Mesodermal cell (in vitro differentiated cells): ENCODE data around the gene BUB3.

Experiments
- H3K27ac ChIP-seq: 2 replicates; pipeline ENCODE4 v1.7.0; 2013; ENCODE audit warnings: mild to moderate bottlenecking, low read depth, low read length, moderate library complexity; ENCODE audit not compliant: severe bottlenecking
- H3K36me3 ChIP-seq: 2 replicates; pipeline ENCODE4 v1.7.1; 2013; ENCODE audit warnings: mild to moderate bottlenecking, low read length, moderate library complexity; ENCODE audit not compliant: control insufficient read depth, insufficient read depth
- H3K4me1 ChIP-seq: one replicate; pipeline ENCODE4 v1.7.1; 2013; ENCODE audit warnings: mild to moderate bottlenecking, low read length; ENCODE audit not compliant: insufficient read depth, control insufficient read depth, poor library complexity, severe bottlenecking
- H3K4me3 ChIP-seq: 2 replicates; pipeline ENCODE4 v1.7.0; 2013; ENCODE audit warnings: low read length, control low read depth, mild to moderate bottlenecking; ENCODE audit not compliant: insufficient read depth, poor library complexity, severe bottlenecking; ENCODE audit errors: extremely low read depth
- H3K9me3 ChIP-seq: 2 replicates; pipeline ENCODE4 v1.7.1; 2013; ENCODE audit warnings: mild to moderate bottlenecking, low read length, moderate library complexity; ENCODE audit not compliant: control insufficient read depth
- WGBS, 2 experiments: methylation state at CpG; one replicate each; pipeline ENCODE4 v1.1.5; 2013; ENCODE audit warnings: missing lambda C conversion rate in 2 of 2; ENCODE audit not compliant: insufficient coverage in 2 of 2; 5-methylcytosine and 5-hydroxymethylcytosine counted together

The BUB3 gene

GRCh38 chr10:123134915-123135414, 19.2 kb upstream of the BUB3 start:
- H3K36me3 ChIP-seq, result no peaks in the 10 kb centered on the region
- no peaks in the 10 kb centered on the region for H3K9me3 ChIP-seq
- WGBS, 2 experiments, result 1 to 2% methylated on average over 33 to 45 of the region's 46 CpGs
- no peak overlapping the region for H3K27ac ChIP-seq
- H3K4me1 ChIP-seq, result peaks cover 17% of the 10 kb centered on the region
- H3K4me3 ChIP-seq, result no peak overlapping the region

GRCh38 chr10:123135415-123136141, 18.6 kb upstream of the BUB3 start, which contains the start of gene HMX3:
Gene HMX3 (plus strand): TSS chr10:123135970. CDS start chr10:123136051, 81 bp downstream.
- Histone ChIP-seq H3K4me1 (peaks cover 20% of the 10 kb centered on the region), H3K4me3 (peak within 1 kb of the TSS; percentile 19)
- WGBS, 2 experiments, result 0 to 1% methylated on average over 43 to 64 of the region's 76 CpGs

GRCh38 chr10:123136221-123136805, 17.9 kb upstream of the BUB3 start:
- H3K4me3 ChIP-seq, result no peak overlapping the region

More at GRCh38 chr10:123135415-123136141, 18.6 kb upstream of the BUB3 start, which contains the start of gene HMX3:
- H3K27ac ChIP-seq, result no peak within 1 kb of the TSS
- no peaks in the 10 kb centered on the region for H3K36me3 ChIP-seq
- no peaks in the 10 kb centered on the region for H3K9me3 ChIP-seq

GRCh38 chr10:123136806-123137642, 17.2 kb upstream of the BUB3 start:
- Histone ChIP-seq H3K4me1 (peaks cover 20% of the 10 kb centered on the region), H3K9me3 (no peaks in the 10 kb centered on the region), H3K36me3 (no peaks in the 10 kb centered on the region), H3K27ac (no peak overlapping the region), H3K4me3 (peak overlapping the region; percentile 19)
- 0 to 1% methylated on average over 67 to 78 of the region's 83 CpGs for WGBS, 2 experiments

More at GRCh38 chr10:123136221-123136805, 17.9 kb upstream of the BUB3 start:
- H3K27ac ChIP-seq, result no peak overlapping the region
- no peaks in the 10 kb centered on the region for H3K9me3 ChIP-seq
- WGBS, 2 experiments, result 0% methylated on average over 34 to 47 of the region's 59 CpGs
- H3K36me3 ChIP-seq, result no peaks in the 10 kb centered on the region
- H3K4me1 ChIP-seq, result peaks cover 20% of the 10 kb centered on the region

GRCh38 chr10:123139165-123139520, 15.1 kb upstream of the BUB3 start:
- Histone ChIP-seq H3K36me3 (no peaks in the 10 kb centered on the region), H3K27ac (no peak overlapping the region), H3K4me3 (no peak overlapping the region), H3K4me1 (peaks cover 24% of the 10 kb centered on the region), H3K9me3 (no peaks in the 10 kb centered on the region)
- WGBS, 2 experiments, result 0 to 3% methylated on average over 3 to 4 of the region's 7 CpGs

- no peaks in the 10 kb centered on the region for H3K36me3 ChIP-seq
- no peak overlapping the region for H3K27ac ChIP-seq
- WGBS, 2 experiments, result 0 to 1% methylated on average over 19 to 27 of the region's 32 CpGs
- no peaks in the 10 kb centered on the region for H3K9me3 ChIP-seq
- peaks cover 24% of the 10 kb centered on the region for H3K4me1 ChIP-seq
- no peak overlapping the region for H3K4me3 ChIP-seq
These were observed 14.6 kb upstream of the BUB3 start for GRCh38 chr10:123139521-123140163.

GRCh38 chr10:123140164-123140982, 13.8 kb upstream of the BUB3 start:
- H3K27ac ChIP-seq, result no peak overlapping the region
- no peaks in the 10 kb centered on the region for H3K9me3 ChIP-seq
- peaks cover 23% of the 10 kb centered on the region for H3K4me1 ChIP-seq
- H3K4me3 ChIP-seq, result no peak overlapping the region
- no peaks in the 10 kb centered on the region for H3K36me3 ChIP-seq
- 1 to 2% methylated on average over 38 to 39 of the region's 43 CpGs for WGBS, 2 experiments

- peaks cover 20% of the 10 kb centered on the region for H3K4me1 ChIP-seq
- no peak overlapping the region for H3K27ac ChIP-seq
- no peaks in the 10 kb centered on the region for H3K36me3 ChIP-seq
- WGBS, 2 experiments, result 0 to 10% methylated on average over 1 to 3 of the region's 6 CpGs
- H3K9me3 ChIP-seq, result no peaks in the 10 kb centered on the region
- H3K4me3 ChIP-seq, result no peak overlapping the region
These were observed 13.2 kb upstream of the BUB3 start for GRCh38 chr10:123140983-123141390.

GRCh38 chr10:123141791-123142700, 12.2 kb upstream of the BUB3 start:
- Histone ChIP-seq H3K4me3 (no peak overlapping the region), H3K36me3 (no peaks in the 10 kb centered on the region), H3K4me1 (peaks cover 20% of the 10 kb centered on the region), H3K27ac (no peak overlapping the region), H3K9me3 (no peaks in the 10 kb centered on the region)
- 5% methylated on average over 22 of the region's 38 CpGs for WGBS, 2 experiments
